DND-41 (cell line): ENCODE results near the gene NPM1.

ENCODE experiments used
- EZH2 ChIP-seq: IDR thresholded peaks from 3 replicates; pipeline ENCODE4 v1.6.1; 2012; ENCODE audit warnings: borderline replicate concordance, low read depth, mild to moderate bottlenecking, moderate library complexity, low read length, inconsistent platforms; ENCODE audit not compliant: severe bottlenecking
- TF ChIP-seq, protein P1 (sequence below): IDR thresholded peaks from 2 replicates; pipeline ENCODE4 v1.5.1; 2012; ENCODE audit warnings: borderline replicate concordance, low read length, moderate library complexity, mild to moderate bottlenecking; ENCODE audit not compliant: poor library complexity, severe bottlenecking; ENCODE audit errors: extremely low read depth

DNA sequence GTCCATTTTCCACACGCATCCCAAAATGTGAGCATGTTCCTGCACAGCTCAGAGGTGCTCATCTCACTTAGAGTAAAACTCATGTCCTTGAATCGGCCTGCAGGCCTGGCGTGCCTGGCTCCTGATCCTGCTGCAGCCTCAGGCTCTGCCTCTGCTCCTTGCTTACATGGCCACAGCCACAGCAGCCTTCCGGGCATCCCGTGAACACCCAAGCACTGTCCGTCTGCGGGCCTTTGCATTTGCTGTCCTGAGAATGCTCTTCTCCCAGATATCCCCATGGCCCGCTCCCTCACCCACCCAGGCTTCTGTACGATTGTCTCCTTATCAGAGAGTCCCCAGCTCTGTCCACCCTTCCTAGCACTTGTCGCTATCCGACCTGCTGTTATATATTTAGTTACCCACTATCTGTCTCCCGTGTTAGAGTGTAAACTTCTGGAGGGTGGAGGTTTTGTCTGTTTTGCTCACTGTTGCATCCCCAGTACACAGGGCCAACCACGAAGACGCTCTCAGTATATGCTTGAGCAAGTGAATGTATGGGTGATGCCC is 53.7 kb downstream of the NPM1 start:
- TF ChIP-seq, protein P1, sequence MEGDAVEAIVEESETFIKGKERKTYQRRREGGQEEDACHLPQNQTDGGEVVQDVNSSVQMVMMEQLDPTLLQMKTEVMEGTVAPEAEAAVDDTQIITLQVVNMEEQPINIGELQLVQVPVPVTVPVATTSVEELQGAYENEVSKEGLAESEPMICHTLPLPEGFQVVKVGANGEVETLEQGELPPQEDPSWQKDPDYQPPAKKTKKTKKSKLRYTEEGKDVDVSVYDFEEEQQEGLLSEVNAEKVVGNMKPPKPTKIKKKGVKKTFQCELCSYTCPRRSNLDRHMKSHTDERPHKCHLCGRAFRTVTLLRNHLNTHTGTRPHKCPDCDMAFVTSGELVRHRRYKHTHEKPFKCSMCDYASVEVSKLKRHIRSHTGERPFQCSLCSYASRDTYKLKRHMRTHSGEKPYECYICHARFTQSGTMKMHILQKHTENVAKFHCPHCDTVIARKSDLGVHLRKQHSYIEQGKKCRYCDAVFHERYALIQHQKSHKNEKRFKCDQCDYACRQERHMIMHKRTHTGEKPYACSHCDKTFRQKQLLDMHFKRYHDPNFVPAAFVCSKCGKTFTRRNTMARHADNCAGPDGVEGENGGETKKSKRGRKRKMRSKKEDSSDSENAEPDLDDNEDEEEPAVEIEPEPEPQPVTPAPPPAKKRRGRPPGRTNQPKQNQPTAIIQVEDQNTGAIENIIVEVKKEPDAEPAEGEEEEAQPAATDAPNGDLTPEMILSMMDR: no peak
- TF ChIP-seq EZH2: no peak
